Nephron (organoid): ENCODE measurements around the gene TSPAN18.

ENCODE experiments used
- H3K27ac Mint-ChIP-seq, 3 experiments: 2 replicates each; pipeline ENCODE4 v1.8.0; 2020; ENCODE audit warnings: mixed read lengths in 3 of 3, mild to moderate bottlenecking in 2 of 3, moderate library complexity in 1 of 3
- H3K27me3 Mint-ChIP-seq: 2 replicates; pipeline ENCODE4 v1.8.0; 2021; ENCODE audit warnings: low read depth, mild to moderate bottlenecking, moderate library complexity, mixed read lengths
- H3K36me3 Mint-ChIP-seq: 2 replicates; pipeline ENCODE4 v1.8.0; 2020; ENCODE audit warnings: low read depth, mixed read lengths
- H3K4me1 Mint-ChIP-seq: 2 replicates; pipeline ENCODE4 v1.8.0; 2020; ENCODE audit warnings: mixed read lengths
- H3K4me3 Mint-ChIP-seq, 3 experiments: 2 replicates each; pipeline ENCODE4 v1.8.0; 2020; ENCODE audit warnings: mild to moderate bottlenecking in 3 of 3, mixed read lengths in 3 of 3, moderate library complexity in 2 of 3
- H3K9me3 Mint-ChIP-seq: 2 replicates; pipeline ENCODE4 v1.8.0; 2020; ENCODE audit warnings: mixed read lengths
- TF ChIP-seq, protein P1 (sequence below), 3 experiments: fragments of 200-600 bp; sonication (generic); IDR thresholded peaks; one replicate each; pipeline ENCODE4 v1.5.0; 2021; ENCODE audit warnings: antibody characterized with exemption in 3 of 3; ENCODE audit not compliant: unreplicated experiment in 3 of 3

TSPAN18 gene

DNA sequence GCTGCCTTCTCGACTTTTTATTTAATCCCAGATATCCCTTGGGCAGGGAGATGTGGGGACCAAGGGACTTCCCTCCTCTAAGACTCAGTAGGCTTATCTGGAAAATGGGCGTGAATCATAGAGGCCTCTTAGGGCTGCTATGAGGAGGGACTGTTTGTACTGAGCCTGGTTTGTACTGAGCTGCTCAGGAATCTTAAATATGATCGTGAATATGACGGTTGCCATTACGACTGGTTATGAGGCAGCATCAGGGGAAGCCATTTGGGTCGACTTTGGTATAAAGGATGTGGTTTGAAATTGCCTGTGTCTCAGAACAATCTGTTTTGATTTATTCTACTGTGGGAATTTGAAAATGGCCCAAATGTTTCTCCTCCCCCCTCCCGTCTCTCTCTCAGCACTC, 20.6 kb downstream of the TSPAN18 start:
- TF ChIP-seq, protein P1, sequence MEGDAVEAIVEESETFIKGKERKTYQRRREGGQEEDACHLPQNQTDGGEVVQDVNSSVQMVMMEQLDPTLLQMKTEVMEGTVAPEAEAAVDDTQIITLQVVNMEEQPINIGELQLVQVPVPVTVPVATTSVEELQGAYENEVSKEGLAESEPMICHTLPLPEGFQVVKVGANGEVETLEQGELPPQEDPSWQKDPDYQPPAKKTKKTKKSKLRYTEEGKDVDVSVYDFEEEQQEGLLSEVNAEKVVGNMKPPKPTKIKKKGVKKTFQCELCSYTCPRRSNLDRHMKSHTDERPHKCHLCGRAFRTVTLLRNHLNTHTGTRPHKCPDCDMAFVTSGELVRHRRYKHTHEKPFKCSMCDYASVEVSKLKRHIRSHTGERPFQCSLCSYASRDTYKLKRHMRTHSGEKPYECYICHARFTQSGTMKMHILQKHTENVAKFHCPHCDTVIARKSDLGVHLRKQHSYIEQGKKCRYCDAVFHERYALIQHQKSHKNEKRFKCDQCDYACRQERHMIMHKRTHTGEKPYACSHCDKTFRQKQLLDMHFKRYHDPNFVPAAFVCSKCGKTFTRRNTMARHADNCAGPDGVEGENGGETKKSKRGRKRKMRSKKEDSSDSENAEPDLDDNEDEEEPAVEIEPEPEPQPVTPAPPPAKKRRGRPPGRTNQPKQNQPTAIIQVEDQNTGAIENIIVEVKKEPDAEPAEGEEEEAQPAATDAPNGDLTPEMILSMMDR (IDR thresholded peaks at IDR 0.05; ENCODE audit: unreplicated experiment in 3 of 3) = no peak
- Mint-ChIP-seq H3K36me3 (no peaks in the 10 kb centered on the region), H3K27ac (peak overlapping the region in 2 of 3 experiments; percentile 10 to 21), H3K4me1 (peaks cover 56% of the 10 kb centered on the region), H3K27me3 (no peaks in the 10 kb centered on the region), H3K4me3 (no peak overlapping the region), H3K9me3 (no peaks in the 10 kb centered on the region)

DNA sequence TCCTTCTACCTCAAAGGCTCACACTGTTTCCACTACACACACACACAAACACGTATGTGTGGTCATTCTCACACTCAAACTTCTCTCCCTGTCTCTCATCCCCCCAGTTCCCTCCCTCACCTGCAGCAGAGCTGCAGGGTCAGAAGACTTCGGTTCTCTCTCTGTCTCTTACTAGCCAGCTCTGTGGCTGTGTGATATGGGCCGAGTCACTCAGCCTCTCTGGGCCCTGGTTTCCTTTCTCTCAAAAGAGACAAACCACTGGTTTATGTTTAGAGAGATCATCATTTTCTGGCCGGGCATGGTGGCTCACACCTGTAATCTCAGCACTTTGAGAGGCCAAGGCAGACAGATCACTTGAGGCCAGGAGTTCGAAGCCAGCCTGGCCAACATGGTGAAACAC, 21.1 kb downstream of the TSPAN18 start:
- TF ChIP-seq, protein P1 (IDR thresholded peaks at IDR 0.05; ENCODE audit: unreplicated experiment in 3 of 3) = no peak
- H3K36me3 Mint-ChIP-seq = no peaks in the 10 kb centered on the region

DNA sequence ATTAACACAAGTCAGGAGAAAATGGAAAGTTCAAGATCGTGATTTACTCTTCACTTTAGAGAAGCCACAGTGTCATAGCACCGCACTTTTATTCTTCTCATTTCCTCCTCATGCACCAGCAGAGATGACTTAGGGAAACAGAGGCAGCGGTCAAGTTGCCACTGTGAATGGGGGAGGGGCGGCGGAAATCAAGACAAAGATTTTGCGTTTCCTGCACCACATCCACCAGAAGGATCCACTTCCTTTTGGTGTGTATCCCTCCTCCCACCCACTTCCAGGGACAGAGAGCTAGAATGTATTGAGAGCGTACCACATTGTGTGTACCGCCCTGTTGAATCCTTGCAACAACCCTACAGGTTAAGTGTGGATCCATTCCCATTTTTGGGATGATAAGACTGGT, 21.8 kb downstream of the TSPAN18 start:
- no peaks in the 10 kb centered on the region for H3K27me3 Mint-ChIP-seq
- no peak overlapping the region for H3K27ac Mint-ChIP-seq
- TF ChIP-seq, protein P1 (IDR thresholded peaks at IDR 0.05; ENCODE audit: unreplicated experiment in 3 of 3) = no peak
- no peak overlapping the region for H3K4me3 Mint-ChIP-seq
- no peaks in the 10 kb centered on the region for H3K36me3 Mint-ChIP-seq
- H3K4me1 Mint-ChIP-seq = peaks cover 57% of the 10 kb centered on the region
- H3K9me3 Mint-ChIP-seq = no peaks in the 10 kb centered on the region

More for the DNA sequence above, 21.1 kb downstream of the TSPAN18 start:
- Mint-ChIP-seq H3K27me3 (no peaks in the 10 kb centered on the region), H3K9me3 (no peaks in the 10 kb centered on the region), H3K27ac (peak overlapping the region in 2 of 3 experiments; percentile 10 to 21), H3K4me1 (peaks cover 57% of the 10 kb centered on the region), H3K4me3 (no peak overlapping the region)

DNA sequence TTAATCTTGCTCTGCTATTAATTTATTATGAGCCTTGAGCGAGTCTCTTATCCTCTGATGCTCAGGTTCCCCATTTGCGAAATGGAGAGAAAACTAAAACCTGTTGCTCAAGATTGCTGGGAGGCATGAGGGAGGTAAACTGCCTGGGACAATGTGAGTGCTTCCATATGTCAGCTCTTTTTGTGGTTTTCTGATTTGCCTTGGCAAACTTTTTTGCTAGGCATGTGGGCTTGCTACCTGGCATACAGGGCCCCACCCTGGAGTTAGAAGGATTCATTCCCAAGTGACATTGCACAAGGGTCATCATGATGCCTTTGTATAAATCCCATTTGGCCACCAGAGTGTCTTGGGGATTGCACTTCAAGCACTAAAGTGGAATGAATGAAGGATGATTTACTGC, 22.4 kb downstream of the TSPAN18 start:
- Mint-ChIP-seq H3K9me3 (no peaks in the 10 kb centered on the region), H3K4me3 (no peak overlapping the region)

DNA sequence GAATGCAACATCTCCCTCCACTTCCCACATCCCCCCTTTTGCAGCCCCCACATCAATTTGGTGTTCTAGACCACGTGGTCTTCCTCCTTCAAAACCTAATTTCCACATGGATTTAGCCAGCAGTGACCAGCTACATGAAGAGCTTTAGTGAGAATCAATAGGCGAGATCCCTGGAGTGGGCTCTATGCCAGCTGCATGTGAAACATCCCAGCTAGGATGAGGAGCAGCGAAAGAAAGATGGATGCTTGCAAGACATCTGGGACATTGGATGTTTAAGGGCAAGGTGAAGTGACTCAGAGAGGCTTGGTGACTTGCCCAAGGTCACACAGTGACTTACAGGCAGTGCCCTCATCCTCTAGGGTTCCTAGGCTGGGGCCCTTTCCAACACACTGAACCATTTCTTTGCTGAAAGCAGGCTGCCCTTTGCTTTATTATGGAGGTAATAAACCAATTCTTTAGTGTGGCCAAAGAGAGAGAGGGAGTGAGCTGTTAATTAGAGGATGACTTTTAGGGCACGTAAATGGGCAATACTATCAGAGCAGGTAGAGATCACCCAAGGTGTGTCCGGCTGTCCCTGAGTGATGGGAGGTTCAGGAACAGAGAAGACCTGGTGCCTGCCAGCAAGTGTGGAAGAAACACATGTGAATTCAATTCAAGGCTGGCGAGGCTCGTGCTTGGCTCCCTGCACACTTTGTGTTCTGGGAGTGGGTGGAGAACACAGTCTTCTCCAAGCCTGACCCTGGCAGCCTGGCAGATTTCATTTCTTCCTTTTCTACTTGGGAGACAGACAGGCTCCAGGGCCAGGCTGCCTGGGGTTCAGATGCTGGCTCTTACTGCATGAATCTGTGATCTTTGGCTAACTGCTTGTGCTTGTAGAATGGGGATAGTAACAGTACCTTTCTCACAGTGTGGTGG, 24.0 kb downstream of the TSPAN18 start:
- no peaks in the 10 kb centered on the region for H3K9me3 Mint-ChIP-seq
- TF ChIP-seq, protein P1 (IDR thresholded peaks at IDR 0.05; ENCODE audit: unreplicated experiment in 3 of 3) = no peak
- peaks cover 58% of the 10 kb centered on the region for H3K4me1 Mint-ChIP-seq
- no peak overlapping the region for H3K4me3 Mint-ChIP-seq
- H3K36me3 Mint-ChIP-seq = no peaks in the 10 kb centered on the region
- H3K27me3 Mint-ChIP-seq = no peaks in the 10 kb centered on the region
- H3K27ac Mint-ChIP-seq = peak overlapping the region in 2 of 3 experiments; percentile 35 to 49

More for the DNA sequence above, 22.4 kb downstream of the TSPAN18 start:
- TF ChIP-seq, protein P1 (IDR thresholded peaks at IDR 0.05; ENCODE audit: unreplicated experiment in 3 of 3) = no peak
- Mint-ChIP-seq H3K4me1 (peaks cover 57% of the 10 kb centered on the region), H3K27me3 (no peaks in the 10 kb centered on the region), H3K27ac (no peak overlapping the region), H3K36me3 (no peaks in the 10 kb centered on the region)
